GM19395 (cell line): Measurements from ENCODE around the gene IMPG2.

Source experiments
- ATAC-seq: cut with Tn5 transposase; IDR thresholded peaks from one replicate; pipeline ENCODE4 v1.9.1; 2021; ENCODE audit warnings: mild to moderate bottlenecking, moderate library complexity; ENCODE audit not compliant: unreplicated experiment

The IMPG2 gene

GRCh38 chr3:101189796-101190195 is 130.6 kb downstream of the IMPG2 start:
- ATAC-seq, result no peak

GRCh38 chr3:101189176-101189575 is 131.2 kb downstream of the IMPG2 start:
- ATAC-seq, result no peak

DNA sequence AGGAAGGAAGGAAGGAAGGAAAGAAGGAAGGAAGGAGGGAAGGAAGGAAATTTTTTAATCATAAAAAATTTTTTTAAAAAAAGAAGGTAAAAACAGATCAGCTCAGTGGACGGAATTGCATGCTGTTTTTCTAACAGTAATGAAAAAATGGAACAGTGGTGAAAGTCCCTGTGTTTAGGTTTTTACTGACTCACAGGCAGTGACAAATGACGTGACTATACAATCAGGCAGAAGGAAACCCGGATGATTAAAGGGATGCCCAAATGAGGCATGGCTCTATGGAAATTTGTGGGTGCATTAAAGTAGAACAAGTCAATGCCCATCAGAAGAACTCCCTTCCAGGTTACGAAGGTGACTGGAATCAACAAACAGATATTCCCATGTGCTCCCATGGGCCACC is 135.0 kb downstream of the IMPG2 start:
- ATAC-seq, result no peak

- no peak for ATAC-seq
Observed at GRCh38 chr3:101184111-101184510, 136.3 kb downstream of the IMPG2 start.

- ATAC-seq, result no peak
Observed at GRCh38 chr3:101183151-101183550, 137.2 kb downstream of the IMPG2 start.

- ATAC-seq, result no peak
Observed at GRCh38 chr3:101182734-101183133, 137.6 kb downstream of the IMPG2 start.

DNA sequence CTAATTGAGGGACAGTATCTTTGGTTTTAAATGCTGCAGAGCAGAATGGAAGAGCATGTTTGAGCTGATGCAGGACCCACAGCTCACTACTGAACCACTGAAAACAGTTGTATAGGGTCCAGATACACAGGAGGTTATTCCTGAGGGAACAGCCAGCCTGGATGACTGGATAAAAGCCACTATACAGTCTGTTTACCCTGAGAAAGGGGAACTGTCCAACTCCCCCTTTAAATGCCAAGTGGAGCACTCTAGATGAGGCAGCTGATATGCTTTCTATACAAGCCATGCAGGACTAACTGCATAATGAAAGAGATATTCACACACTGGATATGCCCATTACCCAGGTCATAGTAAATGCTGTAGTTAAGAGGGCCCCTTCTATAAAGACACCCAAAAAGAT is 138.6 kb downstream of the IMPG2 start:
- ATAC-seq, result no peak

DNA sequence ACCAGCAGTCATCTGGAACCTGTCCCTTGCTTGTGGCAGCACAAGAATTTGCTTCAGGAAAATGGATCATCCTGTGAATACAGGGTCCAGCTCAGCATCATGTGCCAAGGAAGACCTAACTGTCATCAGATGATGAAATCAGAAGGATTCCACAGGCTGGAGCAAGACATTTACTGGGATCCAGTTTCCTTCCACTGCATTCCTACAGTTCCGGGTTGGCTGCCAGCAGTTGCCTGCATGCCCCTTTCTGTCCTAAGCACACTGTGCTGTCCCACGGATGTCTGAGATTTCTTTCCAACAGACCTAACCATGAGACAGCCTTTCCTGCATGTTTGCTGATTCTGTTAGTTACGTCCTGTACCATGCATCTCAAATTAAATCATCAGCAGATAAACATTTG is 140.7 kb downstream of the IMPG2 start:
- no peak for ATAC-seq

GRCh38 chr3:101177577-101177976 is 142.8 kb downstream of the IMPG2 start:
- ATAC-seq, result no peak
